ENCODE results near the gene ZNF33A. TPM values are rescaled to one million over a fixed set of nuclear protein-coding genes. Genes with fewer than 3 reads are reported as not detected.
A peak's percentile ranks its signal among the peaks of the same experiment; 100 is the strongest.
"Not testable (repeated sequence)": the region's sequence is repeated elsewhere in the genome, so short reads cannot be mapped to it uniquely, and the experiment has no call there.

The ZNF33A gene
- total RNA-seq, 2 experiments from 2014 or later, result 30.8 to 33.5 TPM

DNA sequence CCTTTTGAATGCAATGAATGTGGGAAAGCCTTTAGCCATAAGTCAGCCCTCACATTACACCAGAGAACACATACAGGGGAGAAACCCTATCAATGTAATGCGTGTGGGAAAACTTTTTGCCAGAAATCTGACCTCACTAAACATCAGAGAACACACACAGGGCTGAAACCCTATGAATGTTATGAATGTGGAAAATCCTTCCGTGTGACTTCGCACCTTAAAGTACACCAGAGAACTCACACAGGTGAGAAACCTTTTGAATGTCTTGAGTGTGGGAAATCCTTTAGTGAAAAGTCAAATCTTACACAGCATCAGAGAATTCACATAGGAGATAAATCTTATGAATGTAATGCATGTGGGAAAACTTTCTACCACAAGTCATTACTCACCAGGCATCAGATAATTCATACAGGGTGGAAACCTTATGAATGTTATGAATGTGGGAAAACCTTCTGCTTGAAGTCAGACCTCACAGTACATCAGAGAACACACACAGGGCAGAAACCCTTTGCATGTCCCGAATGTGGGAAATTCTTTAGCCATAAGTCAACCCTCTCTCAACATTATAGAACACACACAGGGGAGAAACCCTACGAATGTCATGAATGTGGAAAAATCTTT is 44.9 kb downstream of the ZNF33A start:
- CTCF ChIA-PET, H3K4me1 Mint-ChIP-seq, H3K27me3 Mint-ChIP-seq, POLR2A ChIA-PET, DNase-seq, H3K27ac Mint-ChIP-seq, H3K4me3 Mint-ChIP-seq: not testable (repeated sequence)
- H3K36me3 Mint-ChIP-seq (ENCODE audit: low read depth), result peaks cover 83% of the 10 kb centered on the region
- peaks cover 66% of the 10 kb centered on the region for H3K9me3 Mint-ChIP-seq

GRCh38 chr10:38069663-38070062 is 59.2 kb downstream of the ZNF33A start:
- H3K4me3 Mint-ChIP-seq; POLR2A ChIA-PET; DNase-seq; H3K27me3 Mint-ChIP-seq; H3K36me3 Mint-ChIP-seq (ENCODE audit: low read depth); CTCF ChIA-PET; H3K27ac Mint-ChIP-seq; H3K4me1 Mint-ChIP-seq: not testable (repeated sequence)
- peaks cover 17% of the 10 kb centered on the region for H3K9me3 Mint-ChIP-seq

- H3K27me3 Mint-ChIP-seq, result no peaks in the 10 kb centered on the region
- CTCF ChIA-PET, result interaction anchor here (0.7 kb wide), 1 partner anchor 67 kb away, joined by 3 read pairs; no protein-coding TSS in a partner anchor
- H3K9me3 Mint-ChIP-seq, result peaks cover 19% of the 10 kb centered on the region
- POLR2A ChIA-PET, result no interaction called here
- H3K27ac Mint-ChIP-seq, result no peak overlapping the region
- H3K36me3 Mint-ChIP-seq (ENCODE audit: low read depth), result no peaks in the 10 kb centered on the region
- peaks cover 2% of the 10 kb centered on the region for H3K4me1 Mint-ChIP-seq
- no peak overlapping the region for H3K4me3 Mint-ChIP-seq
- no peak for DNase-seq
Observed at GRCh38 chr10:38070501-38070900, 60.0 kb downstream of the ZNF33A start.

DNA sequence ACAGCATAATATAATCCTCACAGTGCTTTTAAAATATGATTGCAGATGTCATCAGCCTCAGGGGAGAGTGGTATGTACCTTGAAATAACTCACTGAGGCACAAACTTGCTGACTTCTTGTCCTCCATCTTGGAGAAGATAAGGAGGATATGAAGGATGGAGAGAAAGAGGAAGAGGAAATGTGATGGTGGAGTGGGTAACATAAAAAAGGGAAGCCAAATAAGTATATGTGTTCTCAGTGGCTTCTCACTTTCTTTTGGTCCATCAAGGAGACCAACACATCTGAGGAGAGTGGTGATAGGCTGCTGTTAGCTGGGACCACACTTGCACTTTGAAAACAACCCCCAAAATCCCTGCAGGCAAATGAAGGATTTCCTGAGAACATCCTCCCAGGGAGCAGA is 62.1 kb downstream of the ZNF33A start:
- DNase-seq, result no peak
- ChIA-PET CTCF (no interaction called here), POLR2A (no interaction called here)
- Mint-ChIP-seq H3K4me3 (no peak overlapping the region), H3K27ac (no peak overlapping the region), H3K36me3 (ENCODE audit: low read depth) (no peaks in the 10 kb centered on the region), H3K27me3 (no peaks in the 10 kb centered on the region), H3K9me3 (peaks cover 24% of the 10 kb centered on the region), H3K4me1 (peaks cover 2% of the 10 kb centered on the region)

DNA sequence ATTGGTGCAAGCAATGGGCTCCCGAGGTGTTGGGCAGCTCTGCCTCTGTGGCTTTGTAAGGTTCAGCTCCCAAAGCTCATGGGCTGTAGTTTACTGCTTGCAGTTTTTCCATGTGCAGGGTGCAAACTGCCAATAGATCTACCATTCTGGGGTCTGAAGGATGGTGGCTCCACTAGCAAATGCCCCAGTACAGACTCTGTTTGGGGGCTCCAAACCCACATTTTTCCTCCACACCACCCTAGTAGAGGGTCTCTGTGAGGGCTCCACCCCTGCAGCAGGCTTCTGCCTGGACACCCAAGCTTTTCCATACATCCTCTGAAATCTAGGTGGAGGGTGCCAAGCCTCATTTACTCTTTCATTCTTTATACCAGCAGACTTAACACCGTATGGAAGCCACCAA is 66.2 kb downstream of the ZNF33A start:
- Mint-ChIP-seq H3K36me3 (ENCODE audit: low read depth) (no peaks in the 10 kb centered on the region), H3K27ac (no peak overlapping the region), H3K9me3 (peaks cover 31% of the 10 kb centered on the region), H3K4me1 (no peaks in the 10 kb centered on the region), H3K4me3 (no peak overlapping the region), H3K27me3 (no peaks in the 10 kb centered on the region)
- ChIA-PET CTCF (no interaction called here), POLR2A (no interaction called here)
- DNase-seq, result no peak

GRCh38 chr10:38093318-38093717 is 82.8 kb downstream of the ZNF33A start:
- Mint-ChIP-seq H3K27ac (peak overlapping the region; percentile 98), H3K4me3 (peak overlapping the region; percentile 92), H3K4me1 (peaks cover 32% of the 10 kb centered on the region), H3K36me3 (ENCODE audit: low read depth) (peaks cover 36% of the 10 kb centered on the region)
- not testable (repeated sequence) for H3K27me3 Mint-ChIP-seq, H3K9me3 Mint-ChIP-seq, DNase-seq
- CTCF ChIA-PET, result interaction anchor here (1.2 kb wide), 1 partner anchor 116 kb away, joined by 5 read pairs; no protein-coding TSS in a partner anchor
- POLR2A ChIA-PET, result interaction anchor here (0.6 kb wide), 1 partner anchor 114 kb away, joined by 4 read pairs; no protein-coding TSS in a partner anchor

- ChIA-PET POLR2A (no interaction called here), CTCF (interaction anchor here (1.2 kb wide), 1 partner anchor 117 kb away, joined by 5 read pairs; no protein-coding TSS in a partner anchor)
- peak overlapping the region; percentile 98 for H3K27ac Mint-ChIP-seq
- H3K9me3 Mint-ChIP-seq, result peaks cover 10% of the 10 kb centered on the region
- no peak for DNase-seq
- peaks cover 32% of the 10 kb centered on the region for H3K4me1 Mint-ChIP-seq
- peak overlapping the region; percentile 92 for H3K4me3 Mint-ChIP-seq
- H3K27me3 Mint-ChIP-seq, result no peaks in the 10 kb centered on the region
- peaks cover 40% of the 10 kb centered on the region for H3K36me3 Mint-ChIP-seq (ENCODE audit: low read depth)
Observed at GRCh38 chr10:38093816-38094157, 83.3 kb downstream of the ZNF33A start.

- Mint-ChIP-seq H3K27me3 (no peaks in the 10 kb centered on the region), H3K36me3 (ENCODE audit: low read depth) (peaks cover 46% of the 10 kb centered on the region), H3K9me3 (peaks cover 15% of the 10 kb centered on the region), H3K27ac (peak within 1 kb of the TSS; percentile 98), H3K4me3 (peak within 1 kb of the TSS; percentile 92), H3K4me1 (peaks cover 35% of the 10 kb centered on the region)
- ChIA-PET CTCF (interaction anchor here (1.2 kb wide), 1 partner anchor 117 kb away, joined by 5 read pairs; no protein-coding TSS in a partner anchor), POLR2A (no interaction called here)
- DNase-seq, result peak; percentile 94
Observed at GRCh38 chr10:38094158-38094926, 83.9 kb downstream of the ZNF33A start, which contains the start of gene ZNF37A. Gene ZNF37A (plus strand): TSS chr10:38094337. CDS start chr10:38096618, 2,281 bp downstream.

DNA sequence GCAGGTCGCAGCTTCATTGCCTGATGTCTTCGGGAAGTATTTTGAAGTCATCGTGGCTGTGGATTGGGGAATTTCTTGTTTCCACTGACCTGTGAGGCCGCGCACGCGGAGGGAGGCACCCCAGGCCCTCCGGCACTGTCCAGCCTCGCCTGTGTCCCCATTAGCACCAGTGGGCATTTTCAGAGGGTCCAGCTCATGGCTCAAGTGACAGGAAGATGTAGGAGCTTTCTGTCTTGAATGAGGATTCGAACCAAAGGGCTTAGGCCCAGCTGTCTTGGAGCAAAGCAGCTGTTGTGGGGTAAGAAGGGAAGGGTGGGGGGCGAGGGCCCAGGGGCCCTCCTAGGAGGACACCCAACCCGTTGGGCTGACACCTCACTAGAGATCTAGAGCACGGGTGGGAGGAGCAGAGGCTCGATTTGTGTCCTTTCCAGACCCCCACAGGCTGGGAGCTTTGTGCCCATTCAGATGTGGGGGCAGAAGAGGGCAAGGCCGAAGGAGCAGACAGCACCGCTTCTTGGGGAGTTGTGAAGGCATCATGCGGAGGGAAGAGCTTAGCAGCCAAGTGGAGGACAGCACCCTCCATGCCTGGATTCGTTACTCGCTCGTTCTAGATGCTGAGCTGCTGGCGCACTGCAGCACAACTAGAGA is 84.6 kb downstream of the ZNF33A start:
- peaks cover 35% of the 10 kb centered on the region for H3K4me1 Mint-ChIP-seq
- no peak for DNase-seq
- H3K27ac Mint-ChIP-seq, result peak overlapping the region; percentile 98
- no peaks in the 10 kb centered on the region for H3K27me3 Mint-ChIP-seq
- ChIA-PET CTCF (no interaction called here), POLR2A (no interaction called here)
- H3K36me3 Mint-ChIP-seq (ENCODE audit: low read depth), result peaks cover 53% of the 10 kb centered on the region
- peak overlapping the region; percentile 92 for H3K4me3 Mint-ChIP-seq
- peaks cover 22% of the 10 kb centered on the region for H3K9me3 Mint-ChIP-seq

DNA sequence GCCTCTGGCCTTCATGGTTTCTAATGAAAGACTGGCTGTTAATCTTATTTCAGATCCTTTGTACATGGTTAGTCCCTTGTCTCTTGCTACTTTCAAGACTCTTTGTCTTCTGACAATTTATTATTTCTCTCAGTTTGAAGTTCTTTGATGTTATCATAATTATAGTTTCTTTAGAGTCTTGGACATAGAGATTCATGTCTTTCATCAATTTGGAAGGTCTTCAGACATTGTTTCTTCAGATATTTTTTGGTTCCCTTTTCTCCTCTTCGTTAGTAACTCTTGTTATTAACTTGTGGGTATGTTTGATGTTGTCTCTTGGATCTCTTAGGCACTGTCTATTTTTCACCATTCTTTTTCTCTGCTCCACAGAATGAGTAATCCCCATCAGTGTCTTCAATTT is 92.4 kb downstream of the ZNF33A start:
- Mint-ChIP-seq H3K27ac (no peak overlapping the region), H3K4me1 (peaks cover 6% of the 10 kb centered on the region), H3K9me3 (peaks cover 72% of the 10 kb centered on the region), H3K36me3 (ENCODE audit: low read depth) (peaks cover 92% of the 10 kb centered on the region), H3K27me3 (no peaks in the 10 kb centered on the region), H3K4me3 (no peak overlapping the region)
- no peak for DNase-seq
- ChIA-PET POLR2A (interaction anchor here (0.6 kb wide), 1 partner anchor 128 kb away, joined by 3 read pairs; no protein-coding TSS in a partner anchor), CTCF (interaction anchor here (0.6 kb wide), 1 partner anchor 9 kb away, joined by 3 read pairs; no protein-coding TSS in a partner anchor)

- Mint-ChIP-seq H3K27me3 (no peaks in the 10 kb centered on the region), H3K9me3 (peaks cover 74% of the 10 kb centered on the region), H3K4me3 (no peak overlapping the region), H3K27ac (no peak overlapping the region), H3K4me1 (peaks cover 3% of the 10 kb centered on the region), H3K36me3 (ENCODE audit: low read depth) (peaks cover 91% of the 10 kb centered on the region)
- CTCF ChIA-PET, result no interaction called here
- DNase-seq, result no peak
- POLR2A ChIA-PET, result no interaction called here
Observed at GRCh38 chr10:38103756-38104155, 93.3 kb downstream of the ZNF33A start.

DNA sequence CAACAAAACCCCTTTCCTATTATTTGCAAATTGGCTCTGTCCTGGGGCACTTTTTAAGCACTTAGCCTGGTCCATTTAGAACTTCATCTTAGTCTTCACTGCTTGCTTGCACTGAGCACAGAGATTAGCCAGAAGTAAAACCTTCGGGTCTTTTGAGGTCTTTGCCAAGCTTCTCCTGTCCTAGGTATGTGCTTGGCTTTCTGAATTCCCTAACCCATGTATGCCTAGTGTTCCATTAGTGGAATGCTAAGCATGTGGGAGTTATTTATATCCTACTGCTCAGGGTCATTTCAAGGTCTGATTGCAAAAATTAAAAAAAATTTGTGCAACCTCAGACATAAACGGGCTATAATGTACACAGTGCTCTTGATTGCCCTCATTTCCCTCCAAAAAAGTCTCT is 101.7 kb downstream of the ZNF33A start:
- no peak overlapping the region for H3K27ac Mint-ChIP-seq
- H3K27me3 Mint-ChIP-seq, result no peaks in the 10 kb centered on the region
- peaks cover 64% of the 10 kb centered on the region for H3K9me3 Mint-ChIP-seq
- ChIA-PET POLR2A (no interaction called here), CTCF (interaction anchor here (0.7 kb wide), 1 partner anchor 9 kb away, joined by 3 read pairs; no protein-coding TSS in a partner anchor)
- peaks cover 57% of the 10 kb centered on the region for H3K36me3 Mint-ChIP-seq (ENCODE audit: low read depth)
- no peak for DNase-seq
- H3K4me3 Mint-ChIP-seq, result no peak overlapping the region
- H3K4me1 Mint-ChIP-seq, result no peaks in the 10 kb centered on the region
